PC-3 (cell line): ENCODE results near the gene JPT2. TPM values are rescaled to one million over a fixed set of nuclear protein-coding genes. Genes with fewer than 3 reads are reported as not detected.

Source experiments
- ATAC-seq: fragments of 200-7000 bp; cut with Tn5 transposase; 2 replicates; pipeline ENCODE4 v1.9.1; 2020; ENCODE audit warnings: mild to moderate bottlenecking, moderate library complexity
- BruUV-seq: library from RNA; stranded (reverse); fragments of 400-500 nt; replicated peaks from 2 replicates; lab custom pipeline; 2021; lab: Mats Ljungman, UMichigan
- CTCF ChIA-PET: fragments of 300-600 bp; sonication (Branson Sonifier 250); formaldehyde crosslinking; loops from one replicate; lab custom pipeline; 2022; ENCODE audit warnings: antibody characterized with exemption; lab: Charles Lee
- POLR2A ChIA-PET: fragments of 300-600 bp; sonication (Branson Sonifier 250); formaldehyde crosslinking; loops from one replicate; lab custom pipeline; 2022; ENCODE audit warnings: antibody characterized with exemption; ENCODE audit not compliant: unreplicated experiment; lab: Charles Lee
- DNase-seq: peaks from one replicate; pipeline ENCODE4 v3.0.0-alpha.2; 2015
- H2AFZ ChIP-seq: fragments of 300-600 bp; sonication (generic); 2 replicates; pipeline ENCODE4 v1.6.0; 2016; ENCODE audit warnings: antibody characterized with exemption, low read length
- H3F3A ChIP-seq: fragments of 300-600 bp; sonication (generic); one replicate; pipeline ENCODE4 v1.6.0; 2017; ENCODE audit warnings: antibody characterized with exemption, low read length, control low read depth, mild to moderate bottlenecking; ENCODE audit not compliant: unreplicated experiment
- H3K27ac ChIP-seq: fragments of 300-600 bp; sonication (generic); 2 replicates; pipeline ENCODE4 v1.5.1; 2016; ENCODE audit warnings: mild to moderate bottlenecking, low read length
- H3K27me3 ChIP-seq: fragments of 300-600 bp; sonication (generic); 2 replicates; pipeline ENCODE4 v1.6.1; 2016; ENCODE audit warnings: low read length, mixed read lengths
- H3K36me3 ChIP-seq: fragments of 300-600 bp; sonication (generic); 2 replicates; pipeline ENCODE4 v1.6.1; 2016; ENCODE audit warnings: low read depth, mixed run types, low read length, mixed read lengths
- H3K4me1 ChIP-seq: fragments of 300-600 bp; sonication (generic); 2 replicates; pipeline ENCODE4 v1.5.1; 2016; ENCODE audit warnings: low read length; ENCODE audit not compliant: insufficient read depth
- H3K4me2 ChIP-seq: fragments of 300-600 bp; sonication (generic); 2 replicates; pipeline ENCODE4 v1.6.0; 2016; ENCODE audit warnings: low read length
- H3K4me3 ChIP-seq: fragments of 300-600 bp; sonication (generic); 2 replicates; pipeline ENCODE4 v1.5.1; 2016; ENCODE audit warnings: mild to moderate bottlenecking, low read length, mixed read lengths
- H3K79me2 ChIP-seq: fragments of 300-600 bp; sonication (generic); 2 replicates; pipeline ENCODE4 v1.6.1; 2017; ENCODE audit warnings: low read length, mixed read lengths
- H3K9ac ChIP-seq: fragments of 300-600 bp; sonication (generic); 2 replicates; pipeline ENCODE4 v1.6.0; 2016; ENCODE audit warnings: mild to moderate bottlenecking, low read length
- H3K9me2 ChIP-seq: fragments of 300-600 bp; sonication (generic); replicated peaks from 2 replicates; pipeline ENCODE4 v1.6.1; 2016; ENCODE audit warnings: mixed run types, low read length, mixed read lengths
- H3K9me3 ChIP-seq: fragments of 300-600 bp; sonication (generic); 2 replicates; pipeline ENCODE4 v1.6.1; 2016; ENCODE audit warnings: low read length, mixed read lengths
- H4K20me1 ChIP-seq: fragments of 300-600 bp; sonication (generic); 2 replicates; pipeline ENCODE4 v1.6.1; 2016; ENCODE audit warnings: low read length, mixed read lengths
- CTCF ChIP-seq: fragments of 300-600 bp; sonication (generic); conservative IDR thresholded peaks from 2 replicates; pipeline ENCODE4 v1.5.1; 2017; ENCODE audit warnings: antibody characterized with exemption, low read depth, mild to moderate bottlenecking, low read length
- EZH2 ChIP-seq: fragments of 300-600 bp; sonication (generic); IDR thresholded peaks from one replicate; pipeline ENCODE4 v1.6.1; 2017; ENCODE audit warnings: antibody characterized with exemption, mild to moderate bottlenecking, low read length; ENCODE audit not compliant: unreplicated experiment
- EZH2phosphoT487 ChIP-seq: fragments of 300-600 bp; sonication (generic); IDR thresholded peaks from 2 replicates; pipeline ENCODE4 v1.6.1; 2018; ENCODE audit warnings: mild to moderate bottlenecking, antibody characterized with exemption, low read length, borderline replicate concordance
- intact Hi-C: fragments of 100-400 bp; cut with micrococcal nuclease; formaldehyde crosslinking; loops from 2 replicates; pipeline ENCODE4 v1.9.0; 2023
- total RNA-seq: library from RNA; depleted of rRNA; stranded (reverse); fragments of >200 nt; gene quantifications from 2 replicates; pipeline ENCODE4 v1.2.3, GENCODE V29; 2014

JPT2 gene
- total RNA-seq, 1 experiment from 2014 or later, result 85.2 TPM

GRCh38 chr16:1690810-1691209, 12.7 kb downstream of the JPT2 start:
- ATAC-seq (no peak), DNase-seq (no peak)
- CTCF ChIA-PET, result interaction anchor here (1.0 to 1.4 kb wide), 2 partner anchors 14 to 17 kb away, joined by 4 to 8 read pairs; no protein-coding TSS in a partner anchor
- Histone ChIP-seq H3K9ac (peak overlapping the region; percentile 68), H3K36me3 (peaks cover 54% of the 10 kb centered on the region), H3K9me2 (no peaks in the 10 kb centered on the region), H3F3A (peaks cover 24% of the 10 kb centered on the region), H3K27ac (peak overlapping the region; percentile 95), H3K9me3 (no peaks in the 10 kb centered on the region), H3K4me2 (peak overlapping the region; percentile 75), H3K27me3 (no peaks in the 10 kb centered on the region), H3K79me2 (peaks cover 78% of the 10 kb centered on the region), H2AFZ (no peak overlapping the region), H4K20me1 (no peaks in the 10 kb centered on the region), H3K4me3 (no peak overlapping the region), H3K4me1 (peaks cover 63% of the 10 kb centered on the region)
- BruUV-seq, result no TSS peak
- POLR2A ChIA-PET, result no interaction called here
- TF ChIP-seq EZH2phosphoT487 (no peak), CTCF (no peak), EZH2 (no peak)
- intact Hi-C loops, result no loop called here

GRCh38 chr16:1691276-1691675, 13.2 kb downstream of the JPT2 start:
- intact Hi-C loops, result no loop called here
- peak; percentile 13 for ATAC-seq

More at GRCh38 chr16:1691276-1691675, 13.2 kb downstream of the JPT2 start:
- peak; percentile 70 for DNase-seq
- peaks cover 76% of the 10 kb centered on the region for H3K79me2 ChIP-seq
- CTCF ChIA-PET, result interaction anchor here (1.0 to 1.4 kb wide), 2 partner anchors 14 to 16 kb away, joined by 4 to 8 read pairs; no protein-coding TSS in a partner anchor
- TF ChIP-seq CTCF, result peak; percentile 35
- no peak for TF ChIP-seq EZH2phosphoT487
- POLR2A ChIA-PET, result no interaction called here
- no peaks in the 10 kb centered on the region for H3K27me3 ChIP-seq
- H3K27ac ChIP-seq, result peak overlapping the region; percentile 95
- no peaks in the 10 kb centered on the region for H4K20me1 ChIP-seq
- no TSS peak for BruUV-seq
- peak overlapping the region; percentile 75 for H3K4me2 ChIP-seq
- H3F3A ChIP-seq, result peaks cover 24% of the 10 kb centered on the region
- H3K4me3 ChIP-seq, result peak overlapping the region; percentile 48; the same call in 1 of the 2 replicates
- no peak overlapping the region for H2AFZ ChIP-seq
- peaks cover 54% of the 10 kb centered on the region for H3K36me3 ChIP-seq
- H3K9ac ChIP-seq, result peak overlapping the region; percentile 68
- no peaks in the 10 kb centered on the region for H3K9me2 ChIP-seq
- H3K9me3 ChIP-seq, result no peaks in the 10 kb centered on the region
- H3K4me1 ChIP-seq, result peaks cover 63% of the 10 kb centered on the region
